Measurements from ENCODE around the gene GLOD4. TPM values are rescaled to one million over a fixed set of nuclear protein-coding genes. Genes with fewer than 3 reads are reported as not detected.
"Not testable (repeated sequence)": the region's sequence is repeated elsewhere in the genome, so short reads cannot be mapped to it uniquely, and the experiment has no call there.

The GLOD4 gene
- total and polyA plus RNA-seq, 7 donors: 28.8 to 85.5 (median 42.7) TPM

DNA sequence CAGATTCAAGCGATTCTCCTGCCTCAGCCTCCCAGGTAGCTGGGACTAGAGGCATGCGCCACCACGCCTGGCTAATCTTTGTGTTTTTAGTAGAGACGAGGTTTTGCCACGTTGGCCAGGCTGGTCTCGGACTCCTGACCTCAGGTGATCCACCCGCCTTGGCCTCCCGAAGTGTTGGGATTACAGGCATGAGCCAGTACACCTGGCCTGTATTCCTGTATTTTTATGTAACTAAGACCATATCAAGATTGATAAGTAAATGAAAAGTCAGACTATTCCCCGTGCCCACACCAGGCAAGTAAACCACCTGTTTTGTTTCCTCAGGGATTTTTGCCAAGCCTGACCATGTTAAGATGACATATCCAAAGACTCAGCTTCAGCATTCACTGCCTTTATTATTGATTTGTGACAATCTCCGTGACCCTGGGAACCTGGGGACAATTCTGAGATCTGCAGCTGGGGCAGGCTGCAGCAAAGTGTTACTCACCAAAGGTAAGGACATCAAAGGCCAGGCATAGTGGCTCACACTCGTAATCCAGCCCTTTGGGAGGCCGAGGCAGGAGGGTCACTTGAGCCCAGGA, 5.7 kb upstream of the GLOD4 start:
- peaks cover 20 to 65% (median 21%) of the 10 kb centered on the region in 4 donors for H3K36me3 ChIP-seq
- peaks cover 0 to 30% (median 23%) of the 10 kb centered on the region in 4 donors for H3K4me1 ChIP-seq
- H3K27me3 ChIP-seq: no peaks in the 10 kb centered on the region
- no peaks in the 10 kb centered on the region for H3K9me3 ChIP-seq
- TF ChIP-seq, protein P1, sequence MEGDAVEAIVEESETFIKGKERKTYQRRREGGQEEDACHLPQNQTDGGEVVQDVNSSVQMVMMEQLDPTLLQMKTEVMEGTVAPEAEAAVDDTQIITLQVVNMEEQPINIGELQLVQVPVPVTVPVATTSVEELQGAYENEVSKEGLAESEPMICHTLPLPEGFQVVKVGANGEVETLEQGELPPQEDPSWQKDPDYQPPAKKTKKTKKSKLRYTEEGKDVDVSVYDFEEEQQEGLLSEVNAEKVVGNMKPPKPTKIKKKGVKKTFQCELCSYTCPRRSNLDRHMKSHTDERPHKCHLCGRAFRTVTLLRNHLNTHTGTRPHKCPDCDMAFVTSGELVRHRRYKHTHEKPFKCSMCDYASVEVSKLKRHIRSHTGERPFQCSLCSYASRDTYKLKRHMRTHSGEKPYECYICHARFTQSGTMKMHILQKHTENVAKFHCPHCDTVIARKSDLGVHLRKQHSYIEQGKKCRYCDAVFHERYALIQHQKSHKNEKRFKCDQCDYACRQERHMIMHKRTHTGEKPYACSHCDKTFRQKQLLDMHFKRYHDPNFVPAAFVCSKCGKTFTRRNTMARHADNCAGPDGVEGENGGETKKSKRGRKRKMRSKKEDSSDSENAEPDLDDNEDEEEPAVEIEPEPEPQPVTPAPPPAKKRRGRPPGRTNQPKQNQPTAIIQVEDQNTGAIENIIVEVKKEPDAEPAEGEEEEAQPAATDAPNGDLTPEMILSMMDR (IDR thresholded peaks at IDR 0.05): no peak
- TF ChIP-seq POLR2A (IDR thresholded peaks at IDR 0.05) (no peak), POLR2AphosphoS5 (IDR thresholded peaks at IDR 0.05) (no peak)
- H3K27ac ChIP-seq: no peak overlapping the region
- no peak overlapping the region for H3K4me3 ChIP-seq
- intact Hi-C loops (cut with DNase I): no loop called here
- 84 to 94% methylated on average over 12 of the region's 12 CpGs for WGBS, 2 donors
- DNase-seq: peak; percentile 48

DNA sequence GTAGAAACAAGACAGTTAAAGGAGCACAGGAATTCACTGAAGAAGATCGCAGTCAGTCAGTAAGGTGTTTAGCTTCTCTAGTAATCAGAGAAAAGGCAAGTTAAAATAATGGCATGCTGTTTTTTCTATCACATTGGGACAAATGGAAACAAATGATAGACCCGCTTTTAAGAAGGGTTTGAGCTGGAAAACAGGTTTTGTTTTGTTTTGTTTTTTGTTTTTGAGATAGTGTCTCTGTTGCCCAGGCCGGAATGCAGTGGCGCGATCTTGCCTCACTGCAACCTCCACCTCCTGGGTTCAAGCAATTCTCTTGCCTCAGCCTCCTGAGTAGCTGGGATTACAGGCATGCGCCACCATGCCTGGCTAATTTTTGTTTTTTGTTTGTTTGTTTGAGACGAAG, 3.8 kb upstream of the GLOD4 start:
- H3K9me3 ChIP-seq; intact Hi-C loops (cut with DNase I); H3K27me3 ChIP-seq; H3K27ac ChIP-seq; H3K4me3 ChIP-seq: not testable (repeated sequence)
- H3K4me1 ChIP-seq: peaks cover 0 to 35% (median 29%) of the 10 kb centered on the region in 4 donors
- WGBS, 2 donors: 90 to 96% methylated on average over 7 of the region's 7 CpGs
- H3K36me3 ChIP-seq: peaks cover 8 to 49% (median 11%) of the 10 kb centered on the region in 4 donors
- peak; percentile 15 for DNase-seq

DNA sequence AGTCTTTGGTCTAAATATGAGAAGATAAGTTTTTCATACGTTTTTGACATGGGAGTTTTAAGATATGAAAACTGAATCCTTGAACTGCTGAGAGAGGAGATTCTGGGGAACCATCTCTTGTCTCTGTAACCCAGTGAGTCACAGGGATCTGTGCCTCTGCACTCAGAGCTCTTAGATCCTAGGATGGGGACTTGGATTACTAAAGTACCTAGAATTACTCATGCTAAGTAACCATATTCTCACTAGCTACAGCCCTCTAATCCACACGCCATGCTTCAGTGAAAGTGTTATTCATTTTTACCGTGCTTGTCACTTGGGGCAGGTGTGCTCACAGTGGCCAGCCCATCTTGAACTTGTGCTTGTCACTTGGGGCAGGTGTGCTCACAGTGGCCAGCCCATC, 2.1 kb upstream of the GLOD4 start:
- H3K27me3 ChIP-seq: no peaks in the 10 kb centered on the region
- H3K36me3 ChIP-seq: peaks cover 6 to 37% (median 10%) of the 10 kb centered on the region in 4 donors
- no peak overlapping the region for H3K4me3 ChIP-seq
- intact Hi-C loops (cut with DNase I): loop anchor here (5.0 kb wide), 1 partner anchor 213 kb away; the partner anchor contains the start of gene TIMM22
- H3K27ac ChIP-seq: no peak overlapping the region
- DNase-seq: no peak
- no peaks in the 10 kb centered on the region for H3K9me3 ChIP-seq
- peaks cover 0 to 29% (median 27%) of the 10 kb centered on the region in 4 donors for H3K4me1 ChIP-seq
- TF ChIP-seq, protein P1 (IDR thresholded peaks at IDR 0.05): no peak
- TF ChIP-seq POLR2A (IDR thresholded peaks at IDR 0.05): no peak
- TF ChIP-seq POLR2AphosphoS5 (IDR thresholded peaks at IDR 0.05): no peak
- TF ChIP-seq EP300 (IDR thresholded peaks at IDR 0.05): no peak
- 78% methylated on average over 3 of the region's 3 CpGs for WGBS, 2 donors

DNA sequence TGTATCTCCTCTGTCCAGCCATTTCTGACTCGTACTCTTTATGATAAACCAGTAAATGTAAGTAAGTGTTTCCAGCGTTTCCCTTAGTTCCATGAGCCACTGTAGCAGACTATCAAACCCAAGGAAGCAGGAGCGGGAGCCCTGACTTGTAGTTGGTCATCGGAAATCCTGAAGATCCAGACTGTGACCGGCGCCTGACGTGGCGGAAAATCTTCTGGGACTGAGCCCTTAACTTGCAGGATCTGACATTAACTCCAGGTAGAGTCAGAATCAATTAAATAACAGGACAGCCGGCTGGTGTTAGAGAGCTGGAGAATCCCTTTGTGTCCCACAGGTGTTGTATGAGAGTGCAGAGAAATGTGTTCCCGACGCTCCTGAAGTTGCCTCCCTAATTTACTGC, 4.0 kb downstream of the GLOD4 start:
- Histone ChIP-seq H3K27ac (no peak overlapping the region), H3K27me3 (no peaks in the 10 kb centered on the region), H3K36me3 (peaks cover 0 to 58% (median 35%) of the 10 kb centered on the region in 4 donors), H3K4me3 (no peak overlapping the region), H3K9me3 (no peaks in the 10 kb centered on the region), H3K4me1 (peaks cover 0 to 15% (median 12%) of the 10 kb centered on the region in 4 donors)
- TF ChIP-seq, protein P1 (IDR thresholded peaks at IDR 0.05): no peak
- TF ChIP-seq POLR2AphosphoS5 (IDR thresholded peaks at IDR 0.05) (no peak), POLR2A (IDR thresholded peaks at IDR 0.05) (no peak), EP300 (IDR thresholded peaks at IDR 0.05) (no peak)
- WGBS, 2 donors: 93 to 95% methylated on average over 11 of the region's 11 CpGs
- DNase-seq: peak; percentile 24
- intact Hi-C loops (cut with DNase I): no loop called here

DNA sequence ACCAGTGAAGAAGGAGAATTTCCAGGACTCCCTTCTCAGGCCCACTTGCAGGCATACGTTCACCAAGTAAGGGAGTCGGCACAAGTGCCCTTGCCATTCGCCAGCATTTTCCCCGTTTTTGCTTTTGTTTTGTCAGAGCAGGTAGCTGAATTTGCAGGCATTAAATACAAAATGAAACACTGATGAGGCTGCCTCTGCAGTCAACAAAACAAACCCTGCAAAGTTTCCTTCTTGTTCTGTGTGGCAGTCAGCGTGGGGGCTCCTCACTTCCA, 7.8 kb downstream of the GLOD4 start:
- no peak overlapping the region for H3K27ac ChIP-seq
- no peaks in the 10 kb centered on the region for H3K27me3 ChIP-seq
- no peak overlapping the region for H3K4me3 ChIP-seq
- 92 to 93% methylated on average over 5 of the region's 5 CpGs for WGBS, 2 donors
- peaks cover 10 to 91% (median 59%) of the 10 kb centered on the region in 4 donors for H3K36me3 ChIP-seq
- H3K9me3 ChIP-seq: no peaks in the 10 kb centered on the region
- DNase-seq: peak; percentile 33
- TF ChIP-seq, protein P1 (IDR thresholded peaks at IDR 0.05): no peak
- TF ChIP-seq POLR2A (IDR thresholded peaks at IDR 0.05): no peak
- no peak for TF ChIP-seq EP300 (IDR thresholded peaks at IDR 0.05)
- no peak for TF ChIP-seq POLR2AphosphoS5 (IDR thresholded peaks at IDR 0.05)
- H3K4me1 ChIP-seq: no peaks in the 10 kb centered on the region
- intact Hi-C loops (cut with DNase I): no loop called here

Measured in sigmoid colon (tissue), 7 donors.